GM12875 (cell line): Measurements from ENCODE around the gene C5.

Experiments used
- H3K4me3 ChIP-seq: one replicate; pipeline ENCODE4 v1.5.1; 2011; ENCODE audit warnings: low read depth, low read length, control low read depth
- CTCF ChIP-seq: IDR thresholded peaks from 2 replicates; pipeline ENCODE4 v1.5.1; 2011; ENCODE audit warnings: low read depth, mild to moderate bottlenecking, control low read depth, inconsistent platforms, low read length, moderate library complexity, borderline replicate concordance; ENCODE audit not compliant: insufficient read depth

C5 gene

GRCh38 chr9:121026768-121027167, 23.3 kb downstream of the C5 start:
- H3K4me3 ChIP-seq: no peak overlapping the region
- TF ChIP-seq CTCF: no peak

DNA sequence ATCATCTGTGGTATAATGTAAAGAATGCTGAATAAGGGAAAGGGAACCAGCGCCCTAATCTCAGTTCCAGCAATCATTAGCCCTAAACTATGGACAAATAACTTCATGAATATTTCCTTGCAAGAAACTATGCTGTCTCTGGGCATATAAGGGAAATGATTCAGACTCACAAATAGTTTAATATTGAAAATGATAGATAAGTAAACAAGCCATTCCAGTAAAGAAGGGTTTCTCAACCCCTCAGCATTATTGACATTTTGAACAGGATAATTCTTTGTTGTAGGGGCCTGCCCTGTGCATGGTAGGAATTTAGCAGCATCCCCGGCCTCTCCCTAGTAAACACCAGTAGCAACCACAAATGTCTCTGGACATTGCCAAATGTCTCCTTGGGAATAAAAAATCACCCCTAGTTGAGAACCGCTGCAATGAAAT, 23.8 kb downstream of the C5 start:
- no peak for TF ChIP-seq CTCF
- H3K4me3 ChIP-seq: no peak overlapping the region

GRCh38 chr9:121024237-121024636, 25.8 kb downstream of the C5 start:
- H3K4me3 ChIP-seq: no peak overlapping the region

GRCh38 chr9:121023064-121023463, 27.0 kb downstream of the C5 start:
- TF ChIP-seq CTCF: no peak
- no peak overlapping the region for H3K4me3 ChIP-seq

More at GRCh38 chr9:121024237-121024636, 25.8 kb downstream of the C5 start:
- no peak for TF ChIP-seq CTCF

DNA sequence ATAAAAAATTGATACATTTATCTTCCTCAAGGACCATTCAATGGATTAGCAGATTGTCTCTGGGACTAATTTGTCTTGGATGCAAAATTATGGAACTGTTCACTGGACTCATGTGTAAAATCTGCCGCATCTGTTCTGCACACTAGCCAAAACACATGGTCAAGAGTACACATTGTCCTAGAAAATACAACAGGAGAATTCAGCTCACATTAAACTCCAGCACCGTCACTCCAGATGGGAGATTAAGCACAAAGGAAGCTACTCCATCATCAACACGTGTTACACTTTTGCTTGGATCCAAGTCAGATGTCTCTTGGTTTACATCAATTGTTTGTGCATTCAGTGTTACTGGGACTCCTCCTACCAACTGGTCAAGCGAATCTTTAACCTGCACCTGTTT, 28.8 kb downstream of the C5 start:
- no peak for TF ChIP-seq CTCF

GRCh38 chr9:121019273-121019672, 30.8 kb downstream of the C5 start:
- H3K4me3 ChIP-seq: no peak overlapping the region
- TF ChIP-seq CTCF: no peak

More for the DNA sequence above, 28.8 kb downstream of the C5 start:
- no peak overlapping the region for H3K4me3 ChIP-seq

GRCh38 chr9:121013911-121014310, 36.2 kb downstream of the C5 start:
- no peak overlapping the region for H3K4me3 ChIP-seq
- TF ChIP-seq CTCF: no peak
